CD4-positive, alpha-beta T cell treated with Interleukin-6 for 4 hours (primary cell): Measurements from ENCODE around the gene OPTN.
"Not testable (repeated sequence)": the region's sequence is repeated elsewhere in the genome, so short reads cannot be mapped to it uniquely, and the experiment has no call there.

Experiments
- DNase-seq: peaks from one replicate; pipeline ENCODE4 v3.0.0-alpha.2; 2020; ENCODE audit warnings: mixed read lengths

The OPTN gene

GRCh38 chr10:13136651-13137050, 36.7 kb downstream of the OPTN start:
- DNase-seq: no peak

GRCh38 chr10:13139150-13139549, 39.2 kb downstream of the OPTN start:
- DNase-seq: no peak

GRCh38 chr10:13139676-13140075, 39.7 kb downstream of the OPTN start:
- no peak for DNase-seq

- no peak for DNase-seq
Measured at GRCh38 chr10:13140627-13141190, 40.7 kb downstream of the OPTN start.

GRCh38 chr10:13143766-13144165, 43.8 kb downstream of the OPTN start:
- no peak for DNase-seq

- DNase-seq: no peak
Measured at GRCh38 chr10:13144814-13145213, 44.9 kb downstream of the OPTN start.

GRCh38 chr10:13146379-13146778, 46.4 kb downstream of the OPTN start:
- DNase-seq: no peak

GRCh38 chr10:13147161-13147560, 47.2 kb downstream of the OPTN start:
- DNase-seq: no peak

GRCh38 chr10:13152296-13152695, 52.3 kb downstream of the OPTN start:
- DNase-seq: no peak

- DNase-seq: not testable (repeated sequence)
Measured at GRCh38 chr10:13155860-13156259, 55.9 kb downstream of the OPTN start.

- peak; percentile 30 for DNase-seq
Measured at GRCh38 chr10:13158401-13158800, 58.4 kb downstream of the OPTN start.

GRCh38 chr10:13160934-13161856, 61.2 kb downstream of the OPTN start, which contains the start of gene MCM10:
MCM10 (plus strand) TSS chr10:13161558; CDS start chr10:13164203, 2,645 bp downstream.
- peak; percentile 97 for DNase-seq

- DNase-seq: no peak
Measured at GRCh38 chr10:13161857-13162271, 61.9 kb downstream of the OPTN start.

GRCh38 chr10:13163859-13164258, 63.9 kb downstream of the OPTN start:
- no peak for DNase-seq

GRCh38 chr10:13165177-13165576, 65.2 kb downstream of the OPTN start:
- DNase-seq: no peak

- DNase-seq: no peak
Measured at GRCh38 chr10:13167568-13167967, 67.6 kb downstream of the OPTN start.

GRCh38 chr10:13168781-13169180, 68.8 kb downstream of the OPTN start:
- no peak for DNase-seq

GRCh38 chr10:13173616-13174015, 73.7 kb downstream of the OPTN start:
- no peak for DNase-seq

GRCh38 chr10:13180788-13181187, 80.8 kb downstream of the OPTN start:
- no peak for DNase-seq

- DNase-seq: no peak
Measured at GRCh38 chr10:13182424-13182823, 82.5 kb downstream of the OPTN start.

- DNase-seq: no peak
Measured at GRCh38 chr10:13183625-13184024, 83.7 kb downstream of the OPTN start.

GRCh38 chr10:13184276-13184675, 84.3 kb downstream of the OPTN start:
- no peak for DNase-seq

GRCh38 chr10:13184730-13185514, 85.0 kb downstream of the OPTN start:
- no peak for DNase-seq
